ENCODE results near the gene FCRL1. TPM values are rescaled to one million over a fixed set of nuclear protein-coding genes. Genes with fewer than 3 reads are reported as not detected.

The FCRL1 gene
- total RNA-seq, 2 donors from 2014 or later, result not detected

GRCh38 chr1:157776971-157777391, 42.9 kb downstream of the FCRL1 start, which contains the start of gene FCRL2:
Gene FCRL2, minus strand, starts transcription at chr1:157777132. Its CDS starts 59 bp downstream, at chr1:157777073.
- no peaks in the 10 kb centered on the region for H3K9me3 Mint-ChIP-seq
- no peaks in the 10 kb centered on the region for H3K27me3 Mint-ChIP-seq
- no peak within 1 kb of the TSS for H3K27ac Mint-ChIP-seq
- H3K4me3 Mint-ChIP-seq, result no peak within 1 kb of the TSS
- H3K4me1 Mint-ChIP-seq (ENCODE audit: low read depth in 2 of 2), result peaks cover 29 to 33% of the 10 kb centered on the region in 2 donors
- no peaks in the 10 kb centered on the region for H3K36me3 Mint-ChIP-seq
- no peak for DNase-seq (ENCODE audit: low spot score)
- ATAC-seq, result no peak

- H3K4me1 Mint-ChIP-seq (ENCODE audit: low read depth in 2 of 2), result peaks cover 32 to 34% of the 10 kb centered on the region in 2 donors
- no peaks in the 10 kb centered on the region for H3K27me3 Mint-ChIP-seq
- DNase-seq (ENCODE audit: low spot score) (no peak), ATAC-seq (no peak)
- no peaks in the 10 kb centered on the region for H3K36me3 Mint-ChIP-seq
- no peak overlapping the region for H3K27ac Mint-ChIP-seq
- H3K9me3 Mint-ChIP-seq, result no peaks in the 10 kb centered on the region
- no peak overlapping the region for H3K4me3 Mint-ChIP-seq
Measured at GRCh38 chr1:157775101-157775870, 44.6 kb downstream of the FCRL1 start.

- ATAC-seq, result no peak
- DNase-seq (ENCODE audit: low spot score), result no peak
- H3K36me3 Mint-ChIP-seq, result no peaks in the 10 kb centered on the region
- H3K27ac Mint-ChIP-seq, result no peak overlapping the region
- H3K4me1 Mint-ChIP-seq (ENCODE audit: low read depth in 2 of 2), result peaks cover 34 to 37% of the 10 kb centered on the region in 2 donors
- H3K9me3 Mint-ChIP-seq, result no peaks in the 10 kb centered on the region
- H3K4me3 Mint-ChIP-seq, result no peak overlapping the region
- H3K27me3 Mint-ChIP-seq, result no peaks in the 10 kb centered on the region
Measured at GRCh38 chr1:157774412-157774811, 45.5 kb downstream of the FCRL1 start.

DNA sequence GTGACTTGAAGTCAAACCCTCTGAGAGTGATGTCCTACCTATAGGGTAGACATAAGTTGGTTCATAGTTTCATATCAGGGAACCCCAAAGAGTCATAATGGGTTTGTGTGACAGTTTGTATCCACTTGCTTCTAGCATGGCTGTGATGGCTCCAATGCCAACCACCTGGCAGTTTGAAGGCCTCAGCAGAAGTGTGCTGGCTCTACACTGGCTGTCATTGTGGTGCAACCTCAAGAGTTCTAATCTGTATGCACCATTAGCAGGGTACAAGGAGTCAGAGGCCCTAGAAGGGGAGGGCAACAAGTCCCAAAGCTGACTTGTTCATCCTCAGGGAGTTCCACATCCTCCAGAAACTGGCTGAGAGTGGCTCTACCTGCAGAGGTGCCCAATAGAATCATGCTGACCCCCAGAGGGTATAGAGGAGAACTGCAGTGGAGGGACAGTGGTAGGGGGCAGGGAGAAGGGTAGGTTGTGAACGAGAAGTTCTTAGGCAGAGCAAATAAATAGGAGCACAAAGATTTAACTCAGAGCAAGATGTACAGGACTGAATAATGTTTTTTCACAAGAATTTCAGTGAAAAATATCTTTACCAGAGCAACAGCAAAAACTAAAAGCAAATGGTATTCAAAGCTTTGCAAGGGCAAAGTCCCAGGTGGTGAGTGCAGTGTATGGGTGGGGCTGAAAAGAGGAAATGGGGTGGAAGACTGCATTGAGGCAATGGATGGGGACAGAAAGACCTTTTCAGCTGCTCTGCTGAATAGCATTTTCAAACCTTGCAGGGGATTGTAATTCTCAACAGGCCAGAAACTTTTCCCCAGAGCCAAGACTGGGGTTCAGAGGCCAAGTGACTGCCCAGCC, 46.2 kb downstream of the FCRL1 start:
- Mint-ChIP-seq H3K27me3 (no peaks in the 10 kb centered on the region), H3K36me3 (no peaks in the 10 kb centered on the region), H3K27ac (peak overlapping the region in 1 of 2 donors; percentile 75), H3K4me1 (ENCODE audit: low read depth in 2 of 2) (peaks cover 34 to 40% of the 10 kb centered on the region in 2 donors), H3K9me3 (no peaks in the 10 kb centered on the region), H3K4me3 (no peak overlapping the region)
- no peak for DNase-seq (ENCODE audit: low spot score)
- ATAC-seq, result peak; percentile 65 to 71

DNA sequence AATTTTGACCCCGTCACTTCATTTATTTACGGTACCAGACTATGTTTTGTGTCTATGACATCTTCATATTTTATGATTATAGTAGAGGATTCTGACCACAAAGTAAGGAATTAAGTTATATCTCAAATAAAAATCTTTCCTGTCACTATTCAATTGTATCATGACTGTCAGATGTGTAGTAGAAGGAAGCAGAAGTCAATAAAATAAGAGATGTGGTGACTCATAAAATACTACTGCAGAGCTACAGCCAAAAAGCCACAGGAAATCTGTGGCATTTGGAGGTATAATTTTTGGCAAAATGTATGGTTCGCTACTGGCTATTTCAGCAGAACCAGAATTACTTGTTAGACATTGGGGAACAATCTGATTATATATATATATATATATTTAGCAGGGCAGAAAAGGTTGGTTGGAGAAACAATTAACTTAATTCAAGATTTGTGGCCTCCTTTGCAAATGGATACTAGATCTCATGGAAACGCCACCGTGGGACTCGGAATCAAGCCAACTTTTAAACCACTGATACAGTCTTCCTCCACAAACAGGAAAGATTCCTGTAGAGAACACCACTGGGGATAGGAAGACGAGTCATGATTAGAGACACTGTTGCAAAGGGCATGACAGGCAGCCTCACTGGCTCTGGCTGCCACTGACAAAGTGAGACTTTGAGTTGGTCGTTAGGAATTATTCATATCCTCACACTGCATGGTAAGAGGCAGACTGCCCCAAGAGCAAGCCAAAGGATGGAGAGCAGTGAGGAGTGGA, 48.1 kb downstream of the FCRL1 start:
- no peaks in the 10 kb centered on the region for H3K27me3 Mint-ChIP-seq
- no peaks in the 10 kb centered on the region for H3K9me3 Mint-ChIP-seq
- H3K27ac Mint-ChIP-seq, result peak overlapping the region in 1 of 2 donors; percentile 39
- peak in 1 of 2 donors; percentile 64 for ATAC-seq
- peaks cover 30 to 36% of the 10 kb centered on the region in 2 donors for H3K4me1 Mint-ChIP-seq (ENCODE audit: low read depth in 2 of 2)
- DNase-seq (ENCODE audit: low spot score), result no peak
- H3K4me3 Mint-ChIP-seq, result no peak overlapping the region
- no peaks in the 10 kb centered on the region for H3K36me3 Mint-ChIP-seq

DNA sequence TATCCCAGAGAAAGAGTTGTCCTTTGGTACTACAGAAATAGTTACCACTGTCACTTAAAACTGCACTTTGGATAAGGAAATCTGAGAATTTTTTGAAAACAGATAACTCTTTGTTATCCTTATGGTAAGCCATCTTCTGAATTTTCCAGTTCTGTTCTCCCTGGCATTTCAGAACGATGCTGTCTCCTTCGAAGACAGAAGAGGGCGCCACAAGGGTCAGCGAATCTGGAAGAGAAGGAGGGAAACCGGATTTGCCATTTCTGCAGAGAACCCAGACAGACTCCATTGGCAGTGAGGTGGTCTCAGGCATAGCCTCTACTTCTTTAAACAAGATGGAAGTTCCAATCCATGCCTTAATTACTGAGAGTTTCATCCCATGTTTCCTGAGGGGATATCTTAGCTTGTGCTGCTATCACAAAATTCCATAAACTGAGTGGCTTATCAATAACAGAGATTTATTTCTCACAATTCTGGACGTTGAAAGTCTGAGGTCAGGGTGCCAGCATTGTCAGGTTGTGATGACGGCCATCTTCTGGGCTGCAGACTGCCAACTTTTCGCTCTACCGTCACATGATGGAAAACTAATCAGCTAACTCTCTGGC, 49.4 kb downstream of the FCRL1 start:
- no peaks in the 10 kb centered on the region for H3K27me3 Mint-ChIP-seq
- H3K36me3 Mint-ChIP-seq, result no peaks in the 10 kb centered on the region
- DNase-seq (ENCODE audit: low spot score) (no peak), ATAC-seq (no peak)
- no peaks in the 10 kb centered on the region for H3K9me3 Mint-ChIP-seq
- H3K27ac Mint-ChIP-seq, result peak overlapping the region in 1 of 2 donors; percentile 23
- no peak overlapping the region for H3K4me3 Mint-ChIP-seq
- peaks cover 29 to 36% of the 10 kb centered on the region in 2 donors for H3K4me1 Mint-ChIP-seq (ENCODE audit: low read depth in 2 of 2)

GRCh38 chr1:157766792-157767191, 53.1 kb downstream of the FCRL1 start:
- DNase-seq (ENCODE audit: low spot score), result no peak
- H3K4me1 Mint-ChIP-seq (ENCODE audit: low read depth in 2 of 2), result peaks cover 22 to 30% of the 10 kb centered on the region in 2 donors
- no peak for ATAC-seq
- H3K4me3 Mint-ChIP-seq, result no peak overlapping the region
- no peak overlapping the region for H3K27ac Mint-ChIP-seq
- no peaks in the 10 kb centered on the region for H3K9me3 Mint-ChIP-seq
- H3K27me3 Mint-ChIP-seq, result no peaks in the 10 kb centered on the region
- H3K36me3 Mint-ChIP-seq, result no peaks in the 10 kb centered on the region

GRCh38 chr1:157758018-157758417, 61.9 kb downstream of the FCRL1 start:
- ATAC-seq (no peak), DNase-seq (ENCODE audit: low spot score) (no peak)
- Mint-ChIP-seq H3K27ac (no peak overlapping the region), H3K4me1 (ENCODE audit: low read depth in 2 of 2) (peaks cover 5 to 7% of the 10 kb centered on the region in 2 donors), H3K36me3 (no peaks in the 10 kb centered on the region), H3K4me3 (no peak overlapping the region), H3K9me3 (peaks cover 7% of the 10 kb centered on the region), H3K27me3 (no peaks in the 10 kb centered on the region)

- no peak overlapping the region for H3K4me3 Mint-ChIP-seq
- H3K27ac Mint-ChIP-seq, result no peak overlapping the region
- DNase-seq (ENCODE audit: low spot score), result no peak
- H3K9me3 Mint-ChIP-seq, result peaks cover 3% of the 10 kb centered on the region
- no peaks in the 10 kb centered on the region for H3K36me3 Mint-ChIP-seq
- H3K27me3 Mint-ChIP-seq, result no peaks in the 10 kb centered on the region
- no peak for ATAC-seq
- H3K4me1 Mint-ChIP-seq (ENCODE audit: low read depth in 2 of 2), result peaks cover 3 to 11% of the 10 kb centered on the region in 2 donors
Measured at GRCh38 chr1:157753611-157754010, 66.3 kb downstream of the FCRL1 start.

- peaks cover 20 to 26% of the 10 kb centered on the region in 2 donors for H3K4me1 Mint-ChIP-seq (ENCODE audit: low read depth in 2 of 2)
- no peaks in the 10 kb centered on the region for H3K27me3 Mint-ChIP-seq
- peaks cover 3% of the 10 kb centered on the region for H3K9me3 Mint-ChIP-seq
- no peak for DNase-seq (ENCODE audit: low spot score)
- H3K36me3 Mint-ChIP-seq, result no peaks in the 10 kb centered on the region
- H3K4me3 Mint-ChIP-seq, result no peak overlapping the region
- no peak for ATAC-seq
- peak overlapping the region in 1 of 2 donors; percentile 21 for H3K27ac Mint-ChIP-seq
Measured at GRCh38 chr1:157751283-157751682, 68.6 kb downstream of the FCRL1 start.

DNA sequence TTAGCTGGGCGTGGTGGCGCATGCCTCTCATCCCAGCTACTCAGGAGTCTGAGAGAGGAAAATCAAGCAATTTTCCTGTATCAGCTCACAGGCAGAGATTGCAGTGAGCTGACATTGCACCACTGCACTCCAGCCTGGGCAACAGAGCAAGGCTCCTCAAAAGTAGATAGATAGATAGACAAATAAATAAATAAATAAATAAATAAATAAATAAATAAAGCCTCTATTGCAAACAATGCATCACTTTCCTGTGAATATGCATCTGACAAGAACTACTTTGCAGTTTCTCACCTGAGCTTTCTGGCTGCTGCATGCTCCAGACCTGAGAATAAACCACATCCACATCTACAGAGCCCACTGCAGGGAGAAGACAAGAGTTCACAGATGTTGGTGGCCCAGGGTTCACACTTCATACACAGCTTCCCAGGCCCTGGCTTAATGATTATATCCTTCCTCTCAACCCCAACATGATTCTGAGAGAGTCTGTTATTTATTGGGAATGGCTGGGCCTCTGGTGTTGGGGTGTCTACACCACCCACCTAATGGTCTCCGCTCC, 71.6 kb downstream of the FCRL1 start:
- ATAC-seq (no peak), DNase-seq (ENCODE audit: low spot score) (no peak)
- H3K36me3 Mint-ChIP-seq, result no peaks in the 10 kb centered on the region
- H3K27ac Mint-ChIP-seq, result no peak overlapping the region
- peaks cover 20 to 26% of the 10 kb centered on the region in 2 donors for H3K4me1 Mint-ChIP-seq (ENCODE audit: low read depth in 2 of 2)
- no peaks in the 10 kb centered on the region for H3K27me3 Mint-ChIP-seq
- H3K9me3 Mint-ChIP-seq, result peaks cover 3% of the 10 kb centered on the region
- no peak overlapping the region for H3K4me3 Mint-ChIP-seq

All from natural killer cell treated with Interleukin-12 subunit alpha and Interleukin-12 subunit beta and Interleukin-15 and Interleukin-18, amount 100 ng/mL, for 72 hours (primary cell).